GM21515 (cell line): ENCODE measurements around the gene RPRM.
A peak's percentile ranks its signal among the peaks of the same experiment; 100 is the strongest.
"Not testable (repeated sequence)": the region's sequence is repeated elsewhere in the genome, so short reads cannot be mapped to it uniquely, and the experiment has no call there.

Experiments used
- ATAC-seq: cut with Tn5 transposase; IDR thresholded peaks from one replicate; pipeline ENCODE4 v1.9.1; 2021; ENCODE audit not compliant: unreplicated experiment

The RPRM gene

GRCh38 chr2:153478289-153479261 is at the start of gene RPRM:
RPRM (minus strand) TSS chr2:153478762; CDS start chr2:153478565, 197 bp downstream.
- peak; percentile 94 for ATAC-seq

DNA sequence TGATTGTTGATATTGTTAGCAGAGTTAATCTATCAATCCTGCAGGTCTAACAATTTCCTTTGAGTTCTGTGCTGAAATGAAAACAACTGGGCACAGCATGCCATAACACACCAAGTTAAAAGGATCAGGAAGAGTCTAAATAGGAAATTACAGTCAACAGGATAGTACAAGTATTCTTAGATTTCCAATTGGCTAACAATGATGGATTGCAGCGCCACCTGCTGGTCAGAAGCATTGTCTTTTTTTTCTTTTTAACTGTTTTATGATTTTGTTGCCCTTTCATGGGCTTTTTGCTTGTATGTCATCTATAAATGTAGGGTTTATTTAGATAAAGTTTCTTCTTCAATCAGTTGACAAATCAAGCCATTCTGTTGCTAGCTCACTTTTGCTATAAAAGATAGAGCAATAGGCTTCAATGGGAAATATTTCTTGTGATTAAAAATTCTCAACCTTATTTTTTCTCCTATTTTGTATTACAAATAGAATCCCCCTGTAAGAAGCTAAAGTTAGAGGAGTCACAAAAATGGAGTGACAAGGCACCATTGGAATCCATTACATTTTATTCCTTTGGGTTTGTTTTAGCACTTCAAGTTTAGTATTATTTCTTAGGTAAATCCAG is 40.8 kb upstream of the RPRM start:
- ATAC-seq: no peak

GRCh38 chr2:153512331-153512730 is 33.8 kb upstream of the RPRM start:
- no peak for ATAC-seq

- ATAC-seq: no peak
Measured at GRCh38 chr2:153510996-153511395, 32.4 kb upstream of the RPRM start.

- ATAC-seq: no peak
Measured at GRCh38 chr2:153509133-153509532, 30.6 kb upstream of the RPRM start.

- ATAC-seq: not testable (repeated sequence)
Measured at GRCh38 chr2:153506499-153506898, 27.9 kb upstream of the RPRM start.

DNA sequence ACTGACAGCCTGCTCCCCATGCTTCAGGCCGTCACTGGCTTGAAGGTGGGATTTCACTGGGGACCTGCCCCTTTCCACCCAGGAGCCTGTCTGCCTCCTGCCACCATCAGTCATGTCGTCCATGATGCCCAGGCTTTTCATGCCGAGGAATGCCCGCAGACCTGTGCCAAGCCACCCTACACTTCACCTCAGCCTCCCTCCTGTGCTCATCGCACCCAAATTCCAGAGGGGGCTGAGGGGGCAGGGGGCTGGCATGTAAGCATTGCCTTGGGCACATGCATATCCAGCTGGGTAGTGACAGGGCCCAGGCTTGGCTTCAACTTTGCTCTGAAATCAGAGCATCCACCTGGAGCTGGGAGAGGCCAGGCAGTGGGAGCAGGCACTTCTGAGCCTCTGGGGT is 20.9 kb upstream of the RPRM start:
- ATAC-seq: no peak

GRCh38 chr2:153497938-153498629 is 19.5 kb upstream of the RPRM start:
- no peak for ATAC-seq

DNA sequence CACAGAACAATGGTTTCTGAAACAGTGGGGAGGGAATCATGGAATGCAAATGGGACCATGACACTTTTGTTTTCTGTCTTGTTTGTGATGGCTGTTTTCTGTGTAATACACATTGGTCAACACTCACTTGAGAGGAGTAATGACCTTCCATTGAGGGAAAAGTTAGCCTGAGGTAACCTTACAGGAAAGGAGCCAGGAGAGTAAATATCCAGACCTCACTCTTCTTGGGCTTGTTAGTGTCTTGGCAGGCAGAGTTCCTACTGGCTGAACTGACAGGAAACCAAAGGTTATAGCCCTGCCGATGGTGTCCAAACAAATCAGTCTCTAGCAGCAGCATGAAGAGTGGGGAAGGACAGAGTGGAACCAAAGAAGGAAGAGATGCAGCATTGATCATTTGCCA is 17.2 kb upstream of the RPRM start:
- ATAC-seq: no peak

- ATAC-seq: no peak
Measured at GRCh38 chr2:153488072-153488471, 9.5 kb upstream of the RPRM start.

GRCh38 chr2:153487448-153487847 is 8.9 kb upstream of the RPRM start:
- no peak for ATAC-seq

- no peak for ATAC-seq
Measured at GRCh38 chr2:153479573-153479972, 1.0 kb upstream of the RPRM start.

- no peak for ATAC-seq
Measured at GRCh38 chr2:153477636-153478288, 800 bp downstream of the RPRM start.

DNA sequence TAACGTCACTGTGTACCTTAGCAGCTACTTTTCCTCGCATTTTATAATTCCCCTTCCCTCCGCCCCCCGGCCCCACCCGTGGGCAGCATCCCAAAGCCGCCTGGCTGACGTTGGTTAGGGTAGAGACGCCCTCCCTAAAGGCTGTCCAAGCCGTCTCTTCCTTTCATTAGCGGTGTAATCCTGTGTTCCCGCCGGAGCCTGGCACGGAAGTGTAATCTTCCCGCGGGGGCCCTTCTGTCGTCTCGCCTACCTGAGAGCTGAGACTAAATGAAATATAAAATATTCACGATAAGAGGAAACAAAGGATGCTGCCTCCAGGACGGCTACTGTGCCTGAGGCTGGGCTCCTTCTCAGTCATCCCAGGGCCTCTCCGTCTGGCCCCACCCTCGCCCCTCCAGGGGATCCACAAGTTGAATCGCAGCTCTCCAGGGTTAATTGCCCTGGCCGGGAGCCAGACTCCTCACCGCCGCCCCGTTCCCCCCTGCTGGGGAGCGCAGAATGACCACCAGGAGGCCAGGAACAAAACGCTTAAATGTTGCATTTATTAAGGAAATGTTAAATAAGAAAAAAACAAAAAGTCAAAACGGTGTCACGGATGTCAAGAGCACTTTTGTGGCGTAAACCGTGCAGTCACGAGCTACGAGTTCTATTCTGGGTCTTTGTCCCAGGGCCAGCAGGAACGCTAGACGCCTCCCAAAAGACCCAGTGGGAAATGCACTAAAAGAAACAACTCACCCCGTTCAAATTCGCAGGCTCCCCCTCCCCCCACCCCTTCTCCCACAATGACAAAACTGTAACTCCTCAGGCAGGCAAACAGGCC is 1.5 kb downstream of the RPRM start:
- no peak for ATAC-seq

DNA sequence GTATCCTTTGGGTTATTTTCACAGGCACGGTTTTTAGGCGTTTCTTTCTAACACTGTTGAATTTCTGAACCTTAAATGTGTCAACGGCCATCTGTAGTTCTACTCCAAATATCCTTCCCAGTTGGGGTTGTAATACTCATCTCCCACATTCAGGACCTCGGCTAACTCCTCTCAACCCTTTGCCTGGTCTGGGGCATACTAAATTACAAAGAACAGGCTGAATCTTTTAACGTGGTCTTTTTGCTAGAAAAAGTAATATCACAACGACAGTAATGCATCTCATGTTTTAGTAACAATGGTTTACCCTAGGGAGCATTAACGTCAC is 2.1 kb downstream of the RPRM start:
- no peak for ATAC-seq

GRCh38 chr2:153474876-153475435 is 3.6 kb downstream of the RPRM start:
- ATAC-seq: no peak

- ATAC-seq: no peak
Measured at GRCh38 chr2:153474407-153474806, 4.2 kb downstream of the RPRM start.

DNA sequence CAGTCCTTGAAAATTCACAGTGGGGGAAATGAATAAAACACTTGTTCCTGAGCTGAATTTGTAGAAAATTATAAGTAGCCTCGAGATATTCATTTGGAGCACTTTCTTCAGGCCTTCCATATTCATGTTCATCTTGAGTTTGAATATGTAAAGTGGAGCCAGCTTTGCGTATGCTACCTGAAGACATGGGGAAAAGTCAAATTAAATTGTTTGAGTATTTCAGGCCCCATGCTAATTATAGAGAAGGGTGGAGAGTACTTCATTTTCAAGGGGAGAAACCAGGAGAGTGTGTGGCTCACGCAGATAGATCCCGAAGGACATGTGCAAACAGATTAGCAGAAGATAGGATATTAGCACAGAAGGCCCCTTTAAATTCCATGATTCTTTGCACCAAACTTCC is 7.7 kb downstream of the RPRM start:
- no peak for ATAC-seq

GRCh38 chr2:153464395-153464794 is 14.2 kb downstream of the RPRM start:
- ATAC-seq: no peak

- no peak for ATAC-seq
Measured at GRCh38 chr2:153462338-153462859, 16.2 kb downstream of the RPRM start.
